Measurements from ENCODE around the gene RIN3.

Gene RIN3

DNA sequence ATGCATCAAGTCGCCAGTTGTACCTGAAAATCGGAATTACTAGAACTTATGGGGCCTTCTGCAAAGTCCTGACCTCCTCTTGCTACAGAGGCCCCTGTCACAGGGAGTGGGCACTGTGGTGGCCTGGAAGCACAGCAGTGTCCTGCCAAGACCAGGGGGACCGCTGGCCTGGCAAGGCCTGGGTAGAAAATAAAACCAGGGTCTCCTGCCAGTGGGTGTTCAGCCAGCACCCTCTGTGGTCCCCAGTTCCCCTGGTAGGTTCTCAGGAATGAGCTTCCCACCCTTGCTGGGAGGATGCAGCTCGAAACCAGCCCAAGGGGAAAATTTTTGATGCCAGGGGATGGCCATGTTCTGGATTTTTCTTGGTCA lies 43.9 kb downstream of the RIN3 start:
- no peak overlapping the region for H3K4me3 ChIP-seq (ENCODE audit: low read length)
- H3K27ac ChIP-seq (ENCODE audit: low read length): no peak overlapping the region
- no peaks in the 10 kb centered on the region for H4K20me1 ChIP-seq (ENCODE audit: insufficient read depth, low read length)
- no peaks in the 10 kb centered on the region for H3K9me3 ChIP-seq (replicated peaks; ENCODE audit: insufficient read depth, low read length)
- no peaks in the 10 kb centered on the region for H3K79me2 ChIP-seq (ENCODE audit: low read length)
- no peak overlapping the region for H3K4me2 ChIP-seq (ENCODE audit: low read depth, low read length)
- H3K36me3 ChIP-seq (replicated peaks; ENCODE audit: insufficient read depth, low read length): no peaks in the 10 kb centered on the region
- no peak for DNase-seq
- TF ChIP-seq, protein P1, sequence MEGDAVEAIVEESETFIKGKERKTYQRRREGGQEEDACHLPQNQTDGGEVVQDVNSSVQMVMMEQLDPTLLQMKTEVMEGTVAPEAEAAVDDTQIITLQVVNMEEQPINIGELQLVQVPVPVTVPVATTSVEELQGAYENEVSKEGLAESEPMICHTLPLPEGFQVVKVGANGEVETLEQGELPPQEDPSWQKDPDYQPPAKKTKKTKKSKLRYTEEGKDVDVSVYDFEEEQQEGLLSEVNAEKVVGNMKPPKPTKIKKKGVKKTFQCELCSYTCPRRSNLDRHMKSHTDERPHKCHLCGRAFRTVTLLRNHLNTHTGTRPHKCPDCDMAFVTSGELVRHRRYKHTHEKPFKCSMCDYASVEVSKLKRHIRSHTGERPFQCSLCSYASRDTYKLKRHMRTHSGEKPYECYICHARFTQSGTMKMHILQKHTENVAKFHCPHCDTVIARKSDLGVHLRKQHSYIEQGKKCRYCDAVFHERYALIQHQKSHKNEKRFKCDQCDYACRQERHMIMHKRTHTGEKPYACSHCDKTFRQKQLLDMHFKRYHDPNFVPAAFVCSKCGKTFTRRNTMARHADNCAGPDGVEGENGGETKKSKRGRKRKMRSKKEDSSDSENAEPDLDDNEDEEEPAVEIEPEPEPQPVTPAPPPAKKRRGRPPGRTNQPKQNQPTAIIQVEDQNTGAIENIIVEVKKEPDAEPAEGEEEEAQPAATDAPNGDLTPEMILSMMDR (IDR thresholded peaks at IDR 0.05; ENCODE audit: low read length): no peak
- TF ChIP-seq EZH2 (optimal IDR thresholded peaks at IDR 0.05; ENCODE audit: low read depth, low read length) (no peak), EZH2phosphoT487 (IDR thresholded peaks at IDR 0.05; ENCODE audit: low read length) (no peak)
- H3K4me1 ChIP-seq (ENCODE audit: low read length): peaks cover 16% of the 10 kb centered on the region
- H3K9me2 ChIP-seq (replicated peaks; ENCODE audit: insufficient read depth, low read length): no peaks in the 10 kb centered on the region
- no peak overlapping the region for H3K9ac ChIP-seq (ENCODE audit: low read length)
- no peak overlapping the region for H2AFZ ChIP-seq (ENCODE audit: low read length)
- 0 out of 2 replicates have a peak, but pooled peaks cover 2% of the 10 kb centered on the region for H3F3A ChIP-seq (ENCODE audit: insufficient read depth, low read length)
- no peaks in the 10 kb centered on the region for H3K27me3 ChIP-seq (replicated peaks; ENCODE audit: insufficient read depth, low read length)

DNA sequence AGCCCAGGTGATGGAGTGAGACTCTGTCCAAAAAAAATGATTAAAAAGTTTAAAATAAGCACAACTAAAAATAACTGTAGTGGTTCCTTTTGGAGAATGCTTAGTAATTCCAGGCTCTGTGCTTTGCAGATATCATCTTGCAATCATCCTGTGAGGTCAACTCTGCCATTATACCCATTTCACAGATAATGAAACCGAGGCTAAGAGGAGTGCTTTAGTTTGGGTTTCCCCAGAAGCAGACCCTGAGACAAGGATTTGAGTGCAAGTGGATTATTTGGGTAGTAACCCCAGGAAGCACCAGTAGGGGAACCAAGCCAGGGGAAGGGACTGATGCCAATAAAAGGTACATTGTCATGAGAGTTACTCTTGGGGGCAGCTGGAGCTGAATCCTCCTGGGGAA lies 44.7 kb downstream of the RIN3 start:
- no peaks in the 10 kb centered on the region for H4K20me1 ChIP-seq (ENCODE audit: insufficient read depth, low read length)
- no peak overlapping the region for H3K9ac ChIP-seq (ENCODE audit: low read length)
- H3K9me3 ChIP-seq (replicated peaks; ENCODE audit: insufficient read depth, low read length): no peaks in the 10 kb centered on the region
- no peak overlapping the region for H2AFZ ChIP-seq (ENCODE audit: low read length)
- no peaks in the 10 kb centered on the region for H3K27me3 ChIP-seq (replicated peaks; ENCODE audit: insufficient read depth, low read length)
- peaks cover 15% of the 10 kb centered on the region; the same call in 1 of the 2 replicates for H3K4me1 ChIP-seq (ENCODE audit: low read length)
- H3K79me2 ChIP-seq (ENCODE audit: low read length): no peaks in the 10 kb centered on the region
- TF ChIP-seq EZH2phosphoT487 (IDR thresholded peaks at IDR 0.05; ENCODE audit: low read length) (no peak), EZH2 (optimal IDR thresholded peaks at IDR 0.05; ENCODE audit: low read depth, low read length) (no peak)
- TF ChIP-seq, protein P1 (IDR thresholded peaks at IDR 0.05; ENCODE audit: low read length): no peak
- no peaks in the 10 kb centered on the region for H3K36me3 ChIP-seq (replicated peaks; ENCODE audit: insufficient read depth, low read length)
- no peak overlapping the region for H3K4me2 ChIP-seq (ENCODE audit: low read depth, low read length)
- 0 out of 2 replicates have a peak, but pooled peaks cover 2% of the 10 kb centered on the region for H3F3A ChIP-seq (ENCODE audit: insufficient read depth, low read length)
- H3K9me2 ChIP-seq (replicated peaks; ENCODE audit: insufficient read depth, low read length): no peaks in the 10 kb centered on the region
- DNase-seq: no peak
- H3K27ac ChIP-seq (ENCODE audit: low read length): no peak overlapping the region
- H3K4me3 ChIP-seq (ENCODE audit: low read length): no peak overlapping the region

DNA sequence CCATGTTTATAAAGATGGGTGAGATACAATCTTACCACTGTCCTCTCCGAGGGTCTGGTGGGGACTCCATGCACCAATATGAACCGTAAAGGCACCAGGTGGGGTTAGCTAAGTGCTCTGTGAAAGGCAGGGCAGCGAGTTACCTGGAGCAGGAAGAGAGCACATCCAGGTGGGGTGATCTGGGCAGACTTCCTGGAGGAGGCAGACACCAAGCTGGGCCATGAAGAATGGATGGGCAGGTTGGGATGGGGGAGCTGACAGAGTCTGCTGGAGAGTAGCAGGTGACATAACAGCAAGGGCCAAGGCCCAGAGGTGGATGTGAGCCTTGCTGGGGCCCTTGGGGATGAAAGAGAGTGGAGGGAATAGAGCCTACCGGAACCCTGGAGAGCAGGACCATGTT lies 45.9 kb downstream of the RIN3 start:
- DNase-seq: no peak
- H3F3A ChIP-seq (ENCODE audit: insufficient read depth, low read length): 0 out of 2 replicates have a peak, but pooled peaks cover 2% of the 10 kb centered on the region
- H3K4me1 ChIP-seq (ENCODE audit: low read length): peaks cover 15% of the 10 kb centered on the region; the same call in 1 of the 2 replicates
- TF ChIP-seq EZH2 (optimal IDR thresholded peaks at IDR 0.05; ENCODE audit: low read depth, low read length) (no peak), EZH2phosphoT487 (IDR thresholded peaks at IDR 0.05; ENCODE audit: low read length) (no peak)
- TF ChIP-seq, protein P1 (IDR thresholded peaks at IDR 0.05; ENCODE audit: low read length): no peak
- H3K4me2 ChIP-seq (ENCODE audit: low read depth, low read length): no peak overlapping the region
- H3K79me2 ChIP-seq (ENCODE audit: low read length): no peaks in the 10 kb centered on the region
- H2AFZ ChIP-seq (ENCODE audit: low read length): no peak overlapping the region
- H4K20me1 ChIP-seq (ENCODE audit: insufficient read depth, low read length): no peaks in the 10 kb centered on the region
- no peaks in the 10 kb centered on the region for H3K9me2 ChIP-seq (replicated peaks; ENCODE audit: insufficient read depth, low read length)
- H3K27me3 ChIP-seq (replicated peaks; ENCODE audit: insufficient read depth, low read length): no peaks in the 10 kb centered on the region
- no peaks in the 10 kb centered on the region for H3K36me3 ChIP-seq (replicated peaks; ENCODE audit: insufficient read depth, low read length)
- no peak overlapping the region for H3K4me3 ChIP-seq (ENCODE audit: low read length)
- H3K9me3 ChIP-seq (replicated peaks; ENCODE audit: insufficient read depth, low read length): no peaks in the 10 kb centered on the region
- H3K27ac ChIP-seq (ENCODE audit: low read length): no peak overlapping the region
- no peak overlapping the region for H3K9ac ChIP-seq (ENCODE audit: low read length)
